HAP-1 (cell line): Measurements from ENCODE around the gene ELFN1.
"Not testable (repeated sequence)": the region's sequence is repeated elsewhere in the genome, so short reads cannot be mapped to it uniquely, and the experiment has no call there.

ENCODE experiments used
- DNase-seq, 2 experiments: peaks; one replicate each; pipeline ENCODE4 v3.0.0-alpha.2; 2016 to 2020; ENCODE audit warnings: low spot score in 2 of 2
- H3K27me3 ChIP-seq: fragments of 250-450 bp; sonication (Bioruptor Pico); 2 replicates; pipeline ENCODE4 v1.5.1; 2020; ENCODE audit warnings: low read depth, mild to moderate bottlenecking, moderate library complexity
- H3K36me3 ChIP-seq: fragments of 250-450 bp; sonication (Bioruptor Pico); replicated peaks from 2 replicates; pipeline ENCODE4 v1.5.1; 2020; ENCODE audit warnings: mild to moderate bottlenecking
- H3K4me1 ChIP-seq: fragments of 250-450 bp; sonication (Bioruptor Pico); 2 replicates; pipeline ENCODE4 v1.5.1; 2020; ENCODE audit warnings: mild to moderate bottlenecking
- H3K4me3 ChIP-seq: fragments of 250-450 bp; sonication (Bioruptor Pico); 2 replicates; pipeline ENCODE4 v1.5.1; 2020; ENCODE audit warnings: mild to moderate bottlenecking, moderate library complexity
- H3K9me3 ChIP-seq: fragments of 250-450 bp; sonication (Bioruptor Pico); 2 replicates; pipeline ENCODE4 v1.5.1; 2020; ENCODE audit warnings: mild to moderate bottlenecking, moderate library complexity
- in situ Hi-C: fragments of 300-500 bp; cut with MboI; formaldehyde crosslinking; loops from 3 replicates; pipeline ENCODE4 v1.14.3; 2020; ENCODE audit warnings: low sequenced_read_pairs, inconsistent platforms, mixed read lengths

Gene ELFN1

DNA sequence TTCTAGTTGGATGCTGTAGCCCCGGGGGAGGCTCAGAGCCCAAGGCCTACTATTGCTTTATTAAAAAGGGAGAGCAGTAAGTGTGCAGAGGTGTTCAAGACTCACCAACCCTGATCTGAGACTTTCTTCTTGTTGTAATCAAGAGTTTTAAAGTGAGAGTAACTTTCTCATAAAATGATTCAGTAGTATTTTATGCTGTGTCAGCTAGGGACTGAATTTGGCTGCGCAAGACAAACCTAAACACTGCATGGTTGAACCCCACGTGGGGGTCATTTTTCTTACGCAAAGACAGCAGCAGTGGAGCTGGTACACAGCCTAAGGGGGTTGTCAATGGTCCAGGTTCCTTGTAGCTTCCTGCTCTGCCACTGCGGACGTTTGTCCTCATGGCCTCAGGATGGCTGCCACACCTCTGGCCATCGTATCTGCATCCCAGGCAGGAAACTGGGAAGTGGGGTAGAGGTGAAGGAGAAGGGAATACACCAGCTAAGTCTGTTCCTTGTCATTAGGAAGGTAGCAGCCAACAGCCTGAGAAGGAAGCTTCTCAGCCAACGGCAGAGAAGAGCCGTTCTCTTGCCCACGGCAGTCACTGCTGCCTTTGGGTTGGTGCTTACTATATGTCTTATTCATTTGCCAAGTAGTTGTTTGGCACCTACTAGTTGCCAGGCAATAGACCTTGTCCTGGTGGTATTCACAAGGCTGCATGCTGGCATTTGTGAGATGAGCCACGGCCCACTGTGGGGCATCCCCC, 44.7 kb downstream of the ELFN1 start:
- Histone ChIP-seq H3K27me3 (no peaks in the 10 kb centered on the region), H3K36me3 (no peaks in the 10 kb centered on the region), H3K4me1 (no peaks in the 10 kb centered on the region), H3K9me3 (0 out of 2 replicates have a peak, but pooled peaks cover 2% of the 10 kb centered on the region), H3K4me3 (no peak overlapping the region)
- in situ Hi-C loops: no loop called here
- DNase-seq: no peak

DNA sequence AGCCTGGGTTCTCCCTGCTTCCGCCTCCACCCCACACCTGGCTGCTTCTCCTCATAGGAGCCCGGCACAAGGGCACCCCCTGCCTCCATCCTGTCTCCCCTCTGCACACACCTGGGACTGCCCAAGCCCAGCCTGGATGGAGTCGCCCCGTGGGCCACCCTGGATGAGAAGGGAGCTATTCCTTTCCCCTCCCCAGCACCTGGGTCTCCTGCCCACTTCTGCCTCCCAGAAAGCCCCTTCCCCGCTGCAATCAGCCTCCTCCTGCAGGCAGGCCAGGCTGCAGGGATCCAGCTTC, 45.2 kb downstream of the ELFN1 start:
- DNase-seq: no peak
- Histone ChIP-seq H3K27me3 (no peaks in the 10 kb centered on the region), H3K36me3 (no peaks in the 10 kb centered on the region), H3K9me3 (0 out of 2 replicates have a peak, but pooled peaks cover under 1% of the 10 kb centered on the region), H3K4me3 (no peak overlapping the region), H3K4me1 (no peaks in the 10 kb centered on the region)
- in situ Hi-C loops: no loop called here

GRCh38 chr7:1715671-1716074, 45.6 kb downstream of the ELFN1 start:
- in situ Hi-C loops: no loop called here
- Histone ChIP-seq H3K9me3 (no peaks in the 10 kb centered on the region), H3K36me3 (no peaks in the 10 kb centered on the region), H3K4me1 (no peaks in the 10 kb centered on the region), H3K4me3 (no peak overlapping the region), H3K27me3 (no peaks in the 10 kb centered on the region)
- no peak for DNase-seq

DNA sequence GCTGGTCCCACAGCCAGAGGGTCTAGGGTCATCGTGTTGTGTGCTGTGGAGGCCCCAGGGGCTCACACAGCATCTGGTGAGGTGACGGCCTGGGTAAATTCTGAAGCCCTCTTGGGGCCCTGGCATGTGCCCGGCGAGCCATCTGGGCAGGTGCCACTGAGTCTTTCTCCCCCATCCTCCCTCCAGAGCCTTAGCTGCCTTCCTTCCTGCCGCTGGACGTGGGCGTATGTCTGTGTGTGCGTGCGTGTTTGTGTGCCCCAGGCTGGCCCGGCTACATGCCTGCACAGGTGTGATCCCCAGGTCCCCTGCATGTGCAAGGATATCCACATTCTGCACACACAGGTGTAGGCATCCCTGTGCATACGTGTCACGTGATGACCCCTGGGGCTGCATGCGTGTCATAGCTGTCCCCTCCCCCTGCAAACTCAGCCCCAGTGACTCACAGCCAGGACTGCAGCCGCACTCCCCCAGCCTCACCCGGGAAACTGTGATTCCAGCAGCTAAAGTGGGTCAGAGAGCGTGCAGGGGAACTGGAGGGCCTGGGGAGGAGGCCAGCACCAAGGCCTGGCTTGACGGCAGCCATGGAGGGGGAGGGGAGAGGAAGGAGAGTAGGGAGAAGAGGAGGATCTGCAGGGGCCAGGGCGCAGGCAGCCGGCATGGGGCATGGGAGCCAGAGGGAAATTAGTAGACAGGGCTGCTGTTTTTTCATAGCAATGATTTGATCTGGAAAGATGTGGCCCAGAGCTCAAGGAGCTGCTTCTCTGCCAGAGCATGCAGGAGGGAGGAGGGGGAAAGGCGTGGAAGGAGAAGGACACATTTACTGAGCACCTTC, 46.4 kb downstream of the ELFN1 start:
- in situ Hi-C loops: no loop called here

DNA sequence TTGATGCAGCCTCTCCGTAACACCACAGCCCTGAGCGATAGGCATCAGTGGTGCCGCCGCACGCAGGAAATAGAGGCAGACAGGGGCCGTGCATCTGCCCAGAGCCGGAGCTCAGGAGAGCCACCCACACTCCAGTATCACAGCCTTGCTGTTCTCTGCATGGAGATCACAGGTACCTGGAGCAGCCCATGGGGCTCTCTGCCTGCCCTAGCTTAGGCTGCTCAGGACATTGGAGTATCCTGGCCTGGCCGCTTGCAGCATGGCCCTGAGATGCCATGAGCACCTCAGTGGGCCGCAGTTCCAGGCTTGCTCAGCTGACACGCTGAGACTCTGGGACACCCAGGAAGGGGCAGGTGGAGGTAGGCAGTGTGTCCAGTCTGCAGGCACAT, 47.0 kb downstream of the ELFN1 start:
- no peaks in the 10 kb centered on the region for H3K9me3 ChIP-seq
- in situ Hi-C loops: no loop called here
- no peaks in the 10 kb centered on the region for H3K27me3 ChIP-seq
- no peak for DNase-seq
- H3K4me1 ChIP-seq: no peaks in the 10 kb centered on the region
- no peaks in the 10 kb centered on the region for H3K36me3 ChIP-seq
- no peak overlapping the region for H3K4me3 ChIP-seq

More for the DNA sequence above, 46.4 kb downstream of the ELFN1 start:
- Histone ChIP-seq H3K9me3 (no peaks in the 10 kb centered on the region), H3K4me1 (no peaks in the 10 kb centered on the region), H3K27me3 (no peaks in the 10 kb centered on the region), H3K36me3 (no peaks in the 10 kb centered on the region), H3K4me3 (no peak overlapping the region)
- DNase-seq: no peak

- DNase-seq: no peak
- no peak overlapping the region for H3K4me3 ChIP-seq
- no peaks in the 10 kb centered on the region for H3K27me3 ChIP-seq
- in situ Hi-C loops: no loop called here
- no peaks in the 10 kb centered on the region for H3K4me1 ChIP-seq
- H3K9me3 ChIP-seq: no peaks in the 10 kb centered on the region
- H3K36me3 ChIP-seq: no peaks in the 10 kb centered on the region
Measured at GRCh38 chr7:1717903-1718676, 48.0 kb downstream of the ELFN1 start.

DNA sequence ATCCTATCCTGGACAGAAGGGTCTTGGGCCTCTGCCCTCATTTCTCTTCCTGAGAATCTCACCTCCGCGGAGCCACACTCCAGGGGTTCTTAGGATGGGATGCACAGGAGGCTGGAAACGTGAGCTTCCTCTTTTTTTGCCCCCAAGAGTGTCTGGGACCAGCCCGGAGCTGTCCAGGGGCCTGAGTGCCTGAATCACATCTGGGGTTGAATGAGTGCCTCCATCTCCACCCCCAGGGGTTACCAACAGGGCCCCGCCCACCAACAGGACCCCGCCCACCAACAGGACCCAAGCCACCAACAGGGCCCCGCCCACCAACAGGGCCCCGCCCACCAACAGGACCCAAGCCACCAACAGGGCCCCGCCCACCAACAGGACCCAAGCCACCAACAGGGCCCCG, 48.8 kb downstream of the ELFN1 start:
- peak in 1 of 2 experiments; percentile 34 for DNase-seq
- H3K4me1 ChIP-seq, in situ Hi-C loops, H3K36me3 ChIP-seq, H3K4me3 ChIP-seq, H3K27me3 ChIP-seq, H3K9me3 ChIP-seq: not testable (repeated sequence)

- H3K36me3 ChIP-seq, H3K4me1 ChIP-seq, H3K27me3 ChIP-seq, H3K9me3 ChIP-seq, H3K4me3 ChIP-seq, in situ Hi-C loops: not testable (repeated sequence)
- peak in 1 of 2 experiments; percentile 53 for DNase-seq
Measured at GRCh38 chr7:1719256-1719655, 49.2 kb downstream of the ELFN1 start.

DNA sequence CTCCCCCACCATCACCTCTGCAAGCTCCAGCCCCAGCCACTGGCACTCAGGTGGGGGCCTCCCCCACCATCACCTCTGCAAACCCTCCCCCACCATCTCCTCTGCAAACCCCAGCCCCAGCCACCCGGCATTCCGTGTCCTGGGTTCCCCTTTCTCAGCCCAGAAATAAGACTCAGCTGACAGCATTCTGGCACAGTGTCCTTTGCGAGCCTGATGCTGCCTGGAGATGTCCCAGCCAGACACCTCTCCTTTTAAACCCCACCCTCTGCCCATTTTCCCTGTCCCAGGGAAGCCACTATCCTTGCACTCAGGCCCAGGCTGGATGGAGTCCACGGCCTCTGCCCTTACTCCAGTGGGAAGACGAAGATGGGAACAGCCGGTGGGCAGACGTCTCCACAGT, 49.8 kb downstream of the ELFN1 start:
- DNase-seq: no peak
- H3K27me3 ChIP-seq: no peaks in the 10 kb centered on the region
- in situ Hi-C loops: no loop called here
- no peaks in the 10 kb centered on the region for H3K36me3 ChIP-seq
- H3K4me1 ChIP-seq: no peaks in the 10 kb centered on the region
- H3K9me3 ChIP-seq: no peaks in the 10 kb centered on the region
- no peak overlapping the region for H3K4me3 ChIP-seq

DNA sequence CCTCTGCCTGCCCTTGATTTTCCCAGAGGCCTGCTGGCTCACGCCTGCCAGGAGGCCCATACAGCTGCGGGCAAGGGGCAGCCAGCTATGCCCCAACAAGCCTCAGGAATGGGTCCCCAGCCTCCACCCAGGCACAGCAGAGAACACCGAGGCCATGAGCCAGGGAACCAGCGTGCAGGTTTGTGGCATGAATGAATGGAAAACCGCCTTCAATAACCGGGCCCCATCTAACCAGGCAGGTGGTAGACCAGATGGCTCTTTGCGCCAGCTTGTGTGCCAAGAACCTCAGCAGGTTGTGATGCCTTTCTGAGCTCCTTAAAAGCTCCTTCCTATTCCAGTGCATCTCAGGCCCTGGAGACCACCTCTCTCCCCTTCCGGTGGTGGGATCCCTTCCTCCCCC, 50.2 kb downstream of the ELFN1 start:
- Histone ChIP-seq H3K4me1 (no peaks in the 10 kb centered on the region), H3K27me3 (no peaks in the 10 kb centered on the region), H3K4me3 (no peak overlapping the region), H3K9me3 (no peaks in the 10 kb centered on the region), H3K36me3 (no peaks in the 10 kb centered on the region)
- in situ Hi-C loops: no loop called here
- no peak for DNase-seq

DNA sequence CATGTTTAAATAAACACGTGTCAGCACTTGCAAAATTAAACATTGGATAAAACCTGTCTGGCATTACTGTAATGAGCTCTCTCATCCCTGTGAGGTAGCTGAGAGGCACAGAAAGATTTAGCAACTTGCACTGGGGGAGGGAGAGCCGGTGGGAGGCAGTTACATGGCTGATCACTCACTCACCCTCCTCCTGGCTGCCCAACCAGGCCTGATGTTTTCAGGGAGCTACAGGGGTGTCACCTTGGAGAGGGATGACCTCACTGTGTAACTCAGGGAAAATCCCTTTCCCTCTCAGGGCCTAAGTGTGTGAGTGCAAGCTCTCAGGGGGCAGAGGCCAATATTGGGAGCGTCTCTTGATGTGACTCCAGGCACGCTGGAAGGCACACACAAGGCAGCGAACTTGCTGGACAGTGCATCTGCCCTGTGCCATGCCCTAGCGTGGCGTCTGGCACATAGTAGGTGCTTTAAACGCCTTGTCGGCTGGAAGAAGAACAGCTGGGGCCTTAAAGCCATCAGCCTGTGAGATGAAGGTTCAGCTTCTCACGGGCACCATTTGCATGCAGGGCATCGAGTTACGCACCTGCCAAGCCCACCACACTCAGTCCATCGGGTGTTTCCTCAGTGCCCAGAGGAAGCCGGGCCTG, 51.1 kb downstream of the ELFN1 start:
- Histone ChIP-seq H3K9me3 (no peaks in the 10 kb centered on the region), H3K36me3 (no peaks in the 10 kb centered on the region), H3K4me1 (no peaks in the 10 kb centered on the region), H3K4me3 (no peak overlapping the region), H3K27me3 (no peaks in the 10 kb centered on the region)
- DNase-seq: no peak
- in situ Hi-C loops: no loop called here

DNA sequence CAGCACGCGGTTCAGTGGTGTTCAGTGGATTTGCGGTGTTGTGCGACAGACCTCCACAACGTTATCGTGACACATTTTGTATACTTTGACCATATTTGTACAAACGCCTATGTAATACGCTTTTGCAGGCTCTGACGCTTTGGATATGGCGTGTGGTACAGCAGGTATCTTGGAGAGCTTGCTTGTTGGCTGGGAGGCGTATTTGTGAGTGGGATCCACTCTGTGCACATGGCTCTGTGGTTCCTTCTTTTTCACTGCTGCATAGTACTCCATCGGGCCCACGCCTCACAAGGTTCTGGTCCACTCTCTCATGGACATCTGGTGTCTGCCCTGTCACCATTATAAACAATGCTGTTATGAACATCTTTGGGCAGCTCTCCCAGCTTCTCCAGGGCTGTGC, 53.2 kb downstream of the ELFN1 start:
- H3K4me1 ChIP-seq: no peaks in the 10 kb centered on the region
- H3K36me3 ChIP-seq: no peaks in the 10 kb centered on the region
- DNase-seq: no peak
- in situ Hi-C loops: no loop called here
- H3K27me3 ChIP-seq: peaks cover 11% of the 10 kb centered on the region; the same call in 1 of the 2 replicates
- no peaks in the 10 kb centered on the region for H3K9me3 ChIP-seq
- H3K4me3 ChIP-seq: no peak overlapping the region

DNA sequence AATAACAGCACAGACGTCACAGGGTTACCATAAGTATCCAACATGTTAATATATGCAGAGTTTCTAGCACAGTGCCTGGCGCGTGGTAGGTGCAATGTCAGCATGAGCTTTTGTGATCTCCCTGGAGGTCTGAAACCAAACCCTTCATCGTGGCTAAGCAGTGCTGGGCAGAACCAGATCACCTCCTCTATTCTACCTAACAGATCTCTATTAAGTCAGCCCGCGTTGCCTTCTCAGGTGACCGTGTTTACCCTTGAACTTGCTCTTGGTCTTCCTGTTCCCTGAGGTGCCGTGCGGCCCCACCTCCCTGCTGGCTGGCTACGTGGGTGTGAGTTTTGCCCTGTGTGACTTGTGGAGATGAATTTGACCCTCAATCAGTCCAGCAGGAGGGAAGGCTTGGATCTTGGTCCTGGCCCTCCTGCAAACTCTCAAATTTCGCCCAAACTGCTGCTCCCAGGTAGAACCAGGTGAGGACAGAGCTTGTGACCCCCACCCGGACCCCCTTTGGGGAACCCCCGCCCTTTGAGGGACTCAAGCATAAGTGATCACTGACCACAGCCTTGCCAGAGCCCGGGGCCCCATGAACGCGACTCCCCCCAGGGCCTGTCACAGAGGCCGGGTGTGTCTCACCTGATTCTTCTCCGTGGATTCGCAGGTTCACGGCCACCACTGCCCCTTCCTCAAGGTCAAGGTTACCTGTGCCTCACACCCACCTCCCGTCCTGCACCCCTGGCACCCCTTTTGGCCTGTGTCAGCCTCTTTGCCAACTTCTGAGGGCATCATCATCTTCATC, 54.2 kb downstream of the ELFN1 start:
- no peak for DNase-seq
- no peaks in the 10 kb centered on the region for H3K36me3 ChIP-seq
- H3K4me3 ChIP-seq: no peak overlapping the region
- H3K9me3 ChIP-seq: no peaks in the 10 kb centered on the region
- in situ Hi-C loops: no loop called here
- peaks cover 11% of the 10 kb centered on the region; the same call in 1 of the 2 replicates for H3K27me3 ChIP-seq
- no peaks in the 10 kb centered on the region for H3K4me1 ChIP-seq
